H9 (cell line): ENCODE results near the gene TMA7B. TPM values are rescaled to one million over a fixed set of nuclear protein-coding genes. Genes with fewer than 3 reads are reported as not detected.

Experiments
- DNase-seq: peaks from one replicate; pipeline ENCODE4 v3.0.0-alpha.2; 2017
- H2AFZ ChIP-seq: one replicate; pipeline ENCODE4 v1.6.1; 2013; ENCODE audit warnings: mild to moderate bottlenecking, low read length, control low read depth, moderate library complexity
- H2AK5ac ChIP-seq: 2 replicates; pipeline ENCODE4 v1.6.1; 2013; ENCODE audit warnings: low read length, control low read depth, mixed read lengths; ENCODE audit not compliant: insufficient read length
- H2BK120ac ChIP-seq: one replicate; pipeline ENCODE4 v1.6.1; 2013; ENCODE audit warnings: low read depth, mild to moderate bottlenecking, low read length, control low read depth, inconsistent platforms; ENCODE audit not compliant: poor library complexity, severe bottlenecking
- H2BK12ac ChIP-seq: 2 replicates; pipeline ENCODE4 v1.6.1; 2013; ENCODE audit warnings: low read length, control low read depth, mixed read lengths, low read depth; ENCODE audit not compliant: insufficient read length
- H2BK15ac ChIP-seq: 2 replicates; pipeline ENCODE4 v1.6.1; 2013; ENCODE audit warnings: low read depth, low read length, control low read depth
- H2BK20ac ChIP-seq: one replicate; pipeline ENCODE4 v1.6.1; 2013; ENCODE audit warnings: low read depth, mild to moderate bottlenecking, low read length, control low read depth, inconsistent platforms; ENCODE audit not compliant: poor library complexity, severe bottlenecking
- H2BK5ac ChIP-seq: 2 replicates; pipeline ENCODE4 v1.6.1; 2013; ENCODE audit warnings: low read length, control low read depth, mixed read lengths; ENCODE audit not compliant: insufficient read length
- H3K14ac ChIP-seq: 2 replicates; pipeline ENCODE4 v1.6.1; 2013; ENCODE audit warnings: low read length, control low read depth; ENCODE audit not compliant: insufficient read depth
- H3K18ac ChIP-seq: 2 replicates; pipeline ENCODE4 v1.6.1; 2013; ENCODE audit warnings: low read depth, mild to moderate bottlenecking, mixed read lengths, low read length, control low read depth; ENCODE audit not compliant: insufficient read length
- H3K23ac ChIP-seq: 2 replicates; pipeline ENCODE4 v1.6.1; 2013; ENCODE audit warnings: low read length, control low read depth, mixed read lengths, low read depth; ENCODE audit not compliant: insufficient read length
- H3K23me2 ChIP-seq: 2 replicates; pipeline ENCODE4 v1.6.1; 2013; ENCODE audit warnings: low read depth, mild to moderate bottlenecking, mixed read lengths, low read length, control low read depth; ENCODE audit not compliant: insufficient read length, poor library complexity, severe bottlenecking
- H3K27ac ChIP-seq: 2 replicates; pipeline ENCODE4 v1.5.1; 2013; ENCODE audit warnings: low read length, control low read depth, mixed read lengths, low read depth; ENCODE audit not compliant: insufficient read length
- H3K27me3 ChIP-seq: 2 replicates; pipeline ENCODE4 v1.6.1; 2013; ENCODE audit warnings: low read length, control low read depth, inconsistent platforms; ENCODE audit not compliant: insufficient read depth
- H3K4ac ChIP-seq: 2 replicates; pipeline ENCODE4 v1.6.1; 2013; ENCODE audit warnings: low read depth, mild to moderate bottlenecking, control low read depth, inconsistent platforms, low read length, moderate library complexity
- H3K4me1 ChIP-seq: 2 replicates; pipeline ENCODE4 v1.6.1; 2013; ENCODE audit warnings: low read length, control low read depth, inconsistent platforms; ENCODE audit not compliant: insufficient read depth
- H3K4me2 ChIP-seq: 2 replicates; pipeline ENCODE4 v1.6.1; 2013; ENCODE audit warnings: low read length, control low read depth, mixed read lengths; ENCODE audit not compliant: insufficient read length, insufficient read depth
- H3K56ac ChIP-seq: 2 replicates; pipeline ENCODE4 v1.6.1; 2013; ENCODE audit warnings: low read depth, mild to moderate bottlenecking, mixed read lengths, low read length, control low read depth; ENCODE audit not compliant: insufficient read length
- H3K79me1 ChIP-seq: 2 replicates; pipeline ENCODE4 v1.6.1; 2013; ENCODE audit warnings: low read depth, mild to moderate bottlenecking, moderate library complexity, low read length, control low read depth, inconsistent platforms; ENCODE audit not compliant: insufficient read depth, poor library complexity, severe bottlenecking
- H3K79me2 ChIP-seq: 2 replicates; pipeline ENCODE4 v1.6.1; 2013; ENCODE audit warnings: low read length, control low read depth, inconsistent platforms; ENCODE audit not compliant: insufficient read depth
- H3K9ac ChIP-seq: 2 replicates; pipeline ENCODE4 v1.6.1; 2013; ENCODE audit warnings: low read length, control low read depth, mixed read lengths; ENCODE audit not compliant: insufficient read length; ENCODE audit errors: extremely low read depth
- H3K9me3 ChIP-seq: one replicate; pipeline ENCODE4 v1.6.1; 2013; ENCODE audit warnings: low read depth, low read length, inconsistent platforms; ENCODE audit not compliant: control insufficient read depth
- H3T11ph ChIP-seq: one replicate; pipeline ENCODE4 v1.6.1; 2013; ENCODE audit warnings: mild to moderate bottlenecking, low read length, control low read depth, inconsistent platforms
- H4K20me1 ChIP-seq: one replicate; pipeline ENCODE4 v1.6.1; 2013; ENCODE audit not compliant: control insufficient read depth, insufficient read length, insufficient read depth
- H4K5ac ChIP-seq: 2 replicates; pipeline ENCODE4 v1.6.1; 2013; ENCODE audit warnings: low read depth, mild to moderate bottlenecking, mixed read lengths, low read length, control low read depth; ENCODE audit not compliant: insufficient read length
- H4K8ac ChIP-seq: replicated peaks from 2 replicates; pipeline ENCODE4 v1.6.1; 2013; ENCODE audit warnings: low read length, control low read depth, mixed read lengths, low read depth; ENCODE audit not compliant: insufficient read length
- H4K91ac ChIP-seq: 2 replicates; pipeline ENCODE4 v1.6.1; 2013; ENCODE audit warnings: low read depth, mild to moderate bottlenecking, moderate library complexity, mixed read lengths, low read length, control low read depth; ENCODE audit not compliant: insufficient read length
- H3K27ac Mint-ChIP-seq, 3 experiments: 2 replicates in 2 of 3; 3 replicates in 1 of 3; pipeline ENCODE4 v1.8.0; 2020 to 2021; ENCODE audit warnings: mixed read lengths in 3 of 3, mild to moderate bottlenecking in 1 of 3, moderate library complexity in 1 of 3
- H3K27me3 Mint-ChIP-seq: 2 replicates; pipeline ENCODE4 v1.8.0; 2021; ENCODE audit warnings: low read depth, mild to moderate bottlenecking, moderate library complexity, mixed read lengths
- H3K36me3 Mint-ChIP-seq, 3 experiments: 2 replicates in 2 of 3; 3 replicates in 1 of 3; pipeline ENCODE4 v1.8.0; 2020 to 2021; ENCODE audit warnings: low read depth in 3 of 3, mixed read lengths in 3 of 3; ENCODE audit not compliant: insufficient read depth in 1 of 3
- H3K4me1 Mint-ChIP-seq, 2 experiments: 2 replicates each; pipeline ENCODE4 v1.8.0; 2020; ENCODE audit warnings: mixed read lengths in 2 of 2
- H3K4me3 Mint-ChIP-seq, 2 experiments: 2 replicates in 1 of 2; 3 replicates in 1 of 2; pipeline ENCODE4 v1.8.0; 2020 to 2021; ENCODE audit warnings: mild to moderate bottlenecking in 2 of 2, mixed read lengths in 2 of 2, moderate library complexity in 1 of 2
- H3K9me3 Mint-ChIP-seq, 2 experiments: 2 replicates in 1 of 2; 3 replicates in 1 of 2; pipeline ENCODE4 v1.8.0; 2020; ENCODE audit warnings: mild to moderate bottlenecking in 2 of 2, mixed read lengths in 2 of 2, moderate library complexity in 1 of 2
- CTCF ChIP-seq: fragments of 200-600 bp; sonication (generic); conservative IDR thresholded peaks from 3 replicates; pipeline ENCODE4 v1.8.0; 2021; ENCODE audit warnings: antibody characterized with exemption, mild to moderate bottlenecking
- WGBS: extraction: QIAGEN DNeasy Blood & Tissue Kit; methylation state at CpG from one replicate; pipeline ENCODE4 v1.1.7; 2013; ENCODE audit warnings: missing lambda C conversion rate, low lambda C conversion rate, mixed read lengths; ENCODE audit not compliant: insufficient read length; ENCODE audit errors: extremely low coverage; 5-methylcytosine and 5-hydroxymethylcytosine counted together
- total RNA-seq: library from RNA; stranded (reverse); gene quantifications from 2 replicates; pipeline ENCODE4 v1.2.1, GENCODE V29; 2021

TMA7B gene
- total RNA-seq, 1 experiment from 2014 or later, result not detected

- Histone ChIP-seq H3K18ac (no peak overlapping the region), H4K8ac (no peak overlapping the region), H2AFZ (no peak overlapping the region), H3K4ac (no peak overlapping the region), H3K4me1 (peaks cover 19% of the 10 kb centered on the region), H3K79me1 (peaks cover 6% of the 10 kb centered on the region), H3K9me3 (no peaks in the 10 kb centered on the region), H3K9ac (no peak overlapping the region), H2BK12ac (no peak overlapping the region), H3K27me3 (no peaks in the 10 kb centered on the region), H2BK15ac (no peak overlapping the region), H3K56ac (no peak overlapping the region), H4K20me1 (no peaks in the 10 kb centered on the region), H3K4me2 (no peak overlapping the region), H2BK20ac (no peak overlapping the region), H3K23ac (no peak overlapping the region), H2BK120ac (no peak overlapping the region), H3K27ac (no peak overlapping the region), H2BK5ac (no peak overlapping the region), H3K79me2 (peaks cover 9% of the 10 kb centered on the region; the same call in 1 of the 2 replicates), H4K91ac (no peak overlapping the region), H3K23me2 (peaks cover 13% of the 10 kb centered on the region), H4K5ac (no peak overlapping the region), H3K14ac (no peak overlapping the region; the same call in 1 of the 2 replicates), H3T11ph (no peak overlapping the region), H2AK5ac (no peak overlapping the region)
- no peaks in the 10 kb centered on the region for H3K9me3 Mint-ChIP-seq
- peaks cover 22% of the 10 kb centered on the region for H3K27me3 Mint-ChIP-seq
- DNase-seq, result no peak
- H3K4me3 Mint-ChIP-seq, result peak overlapping the region; percentile 21 to 30; a peak in 2 of 5 replicates
- TF ChIP-seq CTCF, result no peak
- peaks cover 10 to 14% (median 11%) of the 10 kb centered on the region in 3 experiments; a peak in 6 of 7 replicates for H3K36me3 Mint-ChIP-seq
- peaks cover 71 to 74% of the 10 kb centered on the region in 2 experiments for H3K4me1 Mint-ChIP-seq
- WGBS, result no CpG with 5 or more reads among the region's 3 CpGs
- peak overlapping the region in 2 of 3 experiments; percentile 15 to 93; a peak in 3 of 7 replicates for H3K27ac Mint-ChIP-seq
Measured at GRCh38 chr22:39997421-39997820, 37.2 kb downstream of the TMA7B start.
